H1 (cell line): Measurements from ENCODE around the gene TJP2.

ENCODE experiments used
- CTCF ChIP-seq, 3 experiments: IDR thresholded peaks; 1 replicate in 2 of 3; 2 replicates in 1 of 3; pipeline versions ENCODE4 v1.5.1 to v1.6.1; 2011; ENCODE audit warnings: low read length in 3 of 3, mild to moderate bottlenecking in 3 of 3, inconsistent platforms in 2 of 3, low read depth in 1 of 3, moderate library complexity in 1 of 3; ENCODE audit not compliant: insufficient read depth in 1 of 3; ENCODE audit errors: control extremely low read depth in 1 of 3
- GABPA ChIP-seq: IDR thresholded peaks from 2 replicates; pipeline ENCODE4 v1.6.1; 2011; ENCODE audit warnings: mild to moderate bottlenecking, low read length, moderate library complexity, borderline replicate concordance; ENCODE audit not compliant: insufficient read depth
- KDM1A ChIP-seq: fragments of 200-600, 300-600 bp; sonication (generic); IDR thresholded peaks from 2 replicates; pipeline ENCODE4 v1.7.1; 2016; ENCODE audit warnings: mild to moderate bottlenecking, low read length, borderline replicate concordance
- POLR2A ChIP-seq, 2 experiments: IDR thresholded peaks; 1 replicate in 1 of 2; 2 replicates in 1 of 2; pipeline ENCODE4 v1.6.1; 2011; ENCODE audit warnings: low read depth in 2 of 2, low read length in 2 of 2, mild to moderate bottlenecking in 2 of 2; ENCODE audit errors: control extremely low read depth in 1 of 2
- SP1 ChIP-seq: IDR thresholded peaks from 2 replicates; pipeline ENCODE4 v1.6.1; 2011; ENCODE audit warnings: low read depth, low read length

- TF ChIP-seq SP1 (no peak), CTCF (IDR thresholded peaks at IDR 0.05; ENCODE audit: control extremely low read depth in 1 of 3, insufficient read depth in 1 of 3, low read depth in 1 of 3, low read length in 3 of 3) (no peak), GABPA (no peak), POLR2A (IDR thresholded peaks at IDR 0.05; ENCODE audit: control extremely low read depth in 1 of 2, low read depth in 2 of 2, low read length in 2 of 2) (no peak), KDM1A (no peak)
Observed at GRCh38 chr9:69299826-69300225, 125.7 kb downstream of the TJP2 start.
